A673 (cell line): ENCODE results near the gene FUT3. TPM values are rescaled to one million over a fixed set of nuclear protein-coding genes. Genes with fewer than 3 reads are reported as not detected.

Source experiments
- BruUV-seq: library from RNA; stranded (reverse); fragments of 400-500 nt; replicated peaks from 2 replicates; lab custom pipeline; 2021; lab: Mats Ljungman, UMichigan
- CTCF ChIA-PET: fragments of 300-600 bp; sonication (Branson Sonifier 250); formaldehyde crosslinking; loops from one replicate; lab custom pipeline; 2022; ENCODE audit warnings: antibody characterized with exemption; lab: Charles Lee
- POLR2A ChIA-PET: fragments of 300-600 bp; sonication (Branson Sonifier 250); formaldehyde crosslinking; loops from one replicate; lab custom pipeline; 2022; ENCODE audit warnings: antibody characterized with exemption; ENCODE audit not compliant: low non-redundant PET; lab: Charles Lee
- DNase-seq: peaks from one replicate; pipeline ENCODE4 v3.0.0-alpha.2; 2015; ENCODE audit warnings: low spot score
- H3K27ac ChIP-seq: fragments of 200-600 bp; sonication (generic); 2 replicates; pipeline ENCODE4 v1.5.1; 2016; ENCODE audit warnings: mixed run types, low read depth, mild to moderate bottlenecking, mixed read lengths, antibody characterized with exemption, low read length; ENCODE audit not compliant: poor library complexity, severe bottlenecking
- H3K27me3 ChIP-seq: fragments of 200-600 bp; sonication (generic); replicated peaks from 2 replicates; pipeline ENCODE4 v1.6.1; 2017; ENCODE audit warnings: mixed run types, low read depth, mild to moderate bottlenecking, mixed read lengths, antibody characterized with exemption, low read length; ENCODE audit not compliant: insufficient read depth, poor library complexity
- H3K36me3 ChIP-seq: fragments of 200-600 bp; sonication (generic); 2 replicates; pipeline ENCODE4 v1.6.1; 2016; ENCODE audit warnings: mixed run types, mild to moderate bottlenecking, mixed read lengths, antibody characterized with exemption, low read length; ENCODE audit not compliant: insufficient read depth, poor library complexity, severe bottlenecking
- H3K4me1 ChIP-seq: fragments of 200-600 bp; sonication (generic); 2 replicates; pipeline ENCODE4 v1.6.1; 2017; ENCODE audit warnings: mixed run types, mild to moderate bottlenecking, mixed read lengths, antibody characterized with exemption, low read length; ENCODE audit not compliant: insufficient read depth, poor library complexity, severe bottlenecking
- H3K4me3 ChIP-seq: fragments of 200-600 bp; sonication (generic); 2 replicates; pipeline ENCODE4 v1.5.1; 2016; ENCODE audit warnings: low read depth, mixed run types, mild to moderate bottlenecking, mixed read lengths, low read length; ENCODE audit not compliant: poor library complexity, severe bottlenecking
- H3K9me3 ChIP-seq: fragments of 200-600 bp; sonication (generic); 2 replicates; pipeline ENCODE4 v1.6.1; 2016; ENCODE audit warnings: mixed run types, low read depth, mild to moderate bottlenecking, mixed read lengths, antibody characterized with exemption, low read length; ENCODE audit not compliant: poor library complexity, severe bottlenecking
- EZH2 ChIP-seq: fragments of 200-600 bp; sonication (generic); IDR thresholded peaks from 2 replicates; pipeline ENCODE4 v1.6.1; 2017; ENCODE audit warnings: borderline replicate concordance, low read depth, mild to moderate bottlenecking, mixed read lengths, antibody characterized with exemption, low read length; ENCODE audit not compliant: poor library complexity, severe bottlenecking
- intact Hi-C: fragments of 100-400 bp; cut with micrococcal nuclease; formaldehyde crosslinking; loops from one replicate; pipeline ENCODE4 v1.10.0; 2022; ENCODE audit not compliant: unreplicated experiment
- total RNA-seq: library from RNA; stranded (reverse); gene quantifications from 2 replicates; pipeline ENCODE4 v1.2.3, GENCODE V29; 2021
- TF ChIP-seq, protein P1 (sequence below): fragments of 300-800, 200-600 bp; sonication (generic); conservative IDR thresholded peaks from 2 replicates; pipeline ENCODE4 v1.5.1; 2017; ENCODE audit warnings: low read depth, mild to moderate bottlenecking, antibody characterized with exemption, low read length, moderate library complexity, mixed read lengths

The FUT3 gene
- total RNA-seq, 1 experiment from 2014 or later, result not detected

DNA sequence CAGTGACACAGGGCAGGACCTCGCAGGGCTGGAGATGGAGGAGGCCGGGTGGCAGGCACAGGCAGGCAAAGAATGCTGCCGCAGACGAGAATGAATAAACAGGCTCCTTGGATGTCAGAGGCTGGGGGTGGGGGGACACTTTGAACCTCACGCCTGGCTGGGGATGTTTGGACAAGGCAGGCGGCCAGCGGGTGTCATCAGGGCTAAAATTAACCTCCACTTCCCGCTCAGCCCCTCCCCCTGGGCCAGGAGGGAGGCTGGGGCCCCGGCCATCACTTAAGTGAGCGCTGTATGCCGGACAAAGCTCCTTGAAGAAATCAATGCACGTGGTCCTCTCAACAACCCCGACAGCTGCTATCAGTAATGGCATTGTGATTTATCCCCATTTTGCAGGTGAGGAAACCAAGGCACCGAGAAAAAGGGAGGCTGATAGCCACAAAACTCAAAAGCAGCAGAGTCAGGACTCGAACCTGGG is 29.4 kb upstream of the FUT3 start:
- TF ChIP-seq, protein P1, sequence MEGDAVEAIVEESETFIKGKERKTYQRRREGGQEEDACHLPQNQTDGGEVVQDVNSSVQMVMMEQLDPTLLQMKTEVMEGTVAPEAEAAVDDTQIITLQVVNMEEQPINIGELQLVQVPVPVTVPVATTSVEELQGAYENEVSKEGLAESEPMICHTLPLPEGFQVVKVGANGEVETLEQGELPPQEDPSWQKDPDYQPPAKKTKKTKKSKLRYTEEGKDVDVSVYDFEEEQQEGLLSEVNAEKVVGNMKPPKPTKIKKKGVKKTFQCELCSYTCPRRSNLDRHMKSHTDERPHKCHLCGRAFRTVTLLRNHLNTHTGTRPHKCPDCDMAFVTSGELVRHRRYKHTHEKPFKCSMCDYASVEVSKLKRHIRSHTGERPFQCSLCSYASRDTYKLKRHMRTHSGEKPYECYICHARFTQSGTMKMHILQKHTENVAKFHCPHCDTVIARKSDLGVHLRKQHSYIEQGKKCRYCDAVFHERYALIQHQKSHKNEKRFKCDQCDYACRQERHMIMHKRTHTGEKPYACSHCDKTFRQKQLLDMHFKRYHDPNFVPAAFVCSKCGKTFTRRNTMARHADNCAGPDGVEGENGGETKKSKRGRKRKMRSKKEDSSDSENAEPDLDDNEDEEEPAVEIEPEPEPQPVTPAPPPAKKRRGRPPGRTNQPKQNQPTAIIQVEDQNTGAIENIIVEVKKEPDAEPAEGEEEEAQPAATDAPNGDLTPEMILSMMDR, result no peak
- no peak for TF ChIP-seq EZH2
- H3K27me3 ChIP-seq, result peaks cover 8% of the 10 kb centered on the region
- no peaks in the 10 kb centered on the region for H3K9me3 ChIP-seq
- no peak overlapping the region for H3K27ac ChIP-seq
- no peaks in the 10 kb centered on the region for H3K36me3 ChIP-seq
- CTCF ChIA-PET, result no interaction called here
- no peak overlapping the region for H3K4me3 ChIP-seq
- intact Hi-C loops, result no loop called here
- no peaks in the 10 kb centered on the region for H3K4me1 ChIP-seq
- no peak for DNase-seq
- POLR2A ChIA-PET, result no interaction called here
- no TSS peak for BruUV-seq

DNA sequence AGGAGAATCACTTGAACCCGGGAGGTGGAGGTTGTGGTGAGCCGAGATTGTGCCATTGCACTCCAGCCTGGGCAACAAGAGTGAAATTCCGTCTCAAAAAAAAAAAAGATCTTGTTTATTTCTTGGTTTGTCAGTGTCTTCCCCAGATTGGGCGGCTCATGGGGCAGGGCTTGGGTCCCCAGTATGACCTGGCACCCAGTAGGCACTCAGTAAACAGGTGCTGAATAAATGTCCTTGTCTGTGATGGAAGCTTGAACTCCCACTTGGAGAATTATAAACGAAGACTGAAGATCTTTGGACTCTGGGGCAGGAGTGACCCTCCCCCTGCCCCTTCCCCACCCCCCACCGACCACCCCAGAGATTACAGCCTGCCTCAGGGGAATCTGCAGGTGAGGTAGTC is 28.9 kb upstream of the FUT3 start:
- Histone ChIP-seq H3K4me1 (no peaks in the 10 kb centered on the region), H3K36me3 (no peaks in the 10 kb centered on the region), H3K27ac (no peak overlapping the region), H3K27me3 (peaks cover 8% of the 10 kb centered on the region), H3K4me3 (no peak overlapping the region), H3K9me3 (no peaks in the 10 kb centered on the region)
- intact Hi-C loops, result no loop called here
- no TSS peak for BruUV-seq
- ChIA-PET POLR2A (no interaction called here), CTCF (no interaction called here)
- DNase-seq, result no peak
- TF ChIP-seq, protein P1, result no peak
- TF ChIP-seq EZH2, result no peak

DNA sequence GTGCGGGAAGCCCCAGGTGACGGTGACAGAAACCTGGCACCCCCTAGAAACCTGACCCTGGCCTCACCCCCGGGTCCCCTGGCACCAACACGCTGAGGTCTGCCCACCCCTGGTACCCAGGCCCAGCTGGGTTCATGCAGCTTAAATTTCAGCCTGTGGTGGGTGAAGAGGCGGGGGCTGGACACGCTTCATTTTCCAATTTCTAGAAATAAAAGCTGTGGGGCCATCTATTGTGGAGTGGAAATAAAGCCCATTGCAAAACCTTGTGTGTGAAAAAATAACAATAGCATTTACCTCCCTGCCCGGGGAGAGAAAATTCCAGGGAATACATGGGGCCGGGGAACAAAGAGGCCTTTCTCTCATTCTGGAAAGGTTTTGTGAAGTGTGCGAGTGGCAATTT is 26.6 kb upstream of the FUT3 start:
- CTCF ChIA-PET, result no interaction called here

More for the DNA sequence above, 26.6 kb upstream of the FUT3 start:
- no peaks in the 10 kb centered on the region for H3K9me3 ChIP-seq
- H3K27me3 ChIP-seq, result peaks cover 8% of the 10 kb centered on the region
- no peaks in the 10 kb centered on the region for H3K36me3 ChIP-seq
- intact Hi-C loops, result no loop called here
- TF ChIP-seq, protein P1, result no peak
- no peak for TF ChIP-seq EZH2
- H3K27ac ChIP-seq, result no peak overlapping the region
- H3K4me1 ChIP-seq, result no peaks in the 10 kb centered on the region
- no peak overlapping the region for H3K4me3 ChIP-seq
- no peak for DNase-seq
- POLR2A ChIA-PET, result no interaction called here
- no TSS peak for BruUV-seq
